NCI-H226 (cell line): ENCODE results near the gene CTXND1.

ENCODE experiments used
- DNase-seq: peaks from one replicate; pipeline ENCODE4 v3.0.0-alpha.2; 2015

Gene CTXND1

DNA sequence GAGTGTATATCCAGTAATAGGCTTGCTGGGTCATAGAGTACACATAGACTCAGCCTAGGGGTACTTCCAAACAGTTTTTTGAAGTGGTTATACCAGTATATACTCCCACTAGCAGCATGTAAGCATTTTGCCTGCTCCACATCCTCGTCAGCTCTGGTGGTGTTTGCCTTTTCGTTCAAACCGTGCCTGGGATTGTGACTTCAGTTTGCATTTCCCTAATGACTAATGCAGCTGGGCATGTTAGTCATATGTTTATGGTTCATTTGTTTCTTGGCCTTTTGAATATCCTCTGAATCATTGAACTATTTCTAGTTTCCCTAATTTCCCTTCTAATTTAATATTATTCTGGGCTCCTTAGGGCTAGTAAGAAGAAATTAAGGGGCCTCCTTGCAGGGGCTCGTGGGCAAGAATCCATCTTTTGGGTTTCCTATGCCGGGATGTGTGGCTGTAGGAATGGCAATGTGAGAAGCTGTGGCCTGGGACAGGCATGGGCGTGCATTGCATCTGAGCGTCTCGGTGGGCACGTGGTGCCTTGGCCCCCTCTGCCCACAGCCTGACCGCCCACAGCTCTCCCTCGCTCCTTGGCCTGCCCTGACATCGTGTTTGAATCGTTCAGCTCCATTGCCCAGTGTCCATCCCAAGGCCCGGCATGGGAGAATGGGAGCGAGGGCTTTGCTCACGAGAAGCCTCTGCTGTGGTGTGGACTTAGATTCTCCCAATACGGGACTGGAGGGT is 72.8 kb downstream of the CTXND1 start:
- peak; percentile 88 for DNase-seq

GRCh38 chr15:80177156-80177555 is 74.9 kb downstream of the CTXND1 start:
- no peak for DNase-seq

GRCh38 chr15:80176443-80176842 is 75.6 kb downstream of the CTXND1 start:
- DNase-seq = no peak

DNA sequence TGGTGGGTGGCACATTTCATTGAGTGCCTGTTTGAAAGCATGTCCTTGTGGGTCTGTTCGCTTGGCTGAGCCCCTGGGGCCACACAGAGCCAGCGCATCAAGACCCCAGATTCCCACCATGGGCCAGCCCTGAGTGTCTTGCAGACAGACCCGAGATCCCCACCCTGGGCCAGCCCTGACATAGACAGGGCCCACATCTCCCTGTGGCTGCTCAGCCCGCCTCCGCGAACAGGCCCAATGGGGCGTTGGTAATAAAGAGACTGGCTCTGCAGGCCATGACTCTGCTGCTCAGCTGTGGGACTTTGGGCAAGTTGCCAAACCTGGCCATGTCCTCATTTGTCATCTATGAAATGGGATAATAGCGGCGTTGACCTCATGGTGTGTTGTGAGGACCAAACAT is 76.6 kb downstream of the CTXND1 start:
- no peak for DNase-seq

DNA sequence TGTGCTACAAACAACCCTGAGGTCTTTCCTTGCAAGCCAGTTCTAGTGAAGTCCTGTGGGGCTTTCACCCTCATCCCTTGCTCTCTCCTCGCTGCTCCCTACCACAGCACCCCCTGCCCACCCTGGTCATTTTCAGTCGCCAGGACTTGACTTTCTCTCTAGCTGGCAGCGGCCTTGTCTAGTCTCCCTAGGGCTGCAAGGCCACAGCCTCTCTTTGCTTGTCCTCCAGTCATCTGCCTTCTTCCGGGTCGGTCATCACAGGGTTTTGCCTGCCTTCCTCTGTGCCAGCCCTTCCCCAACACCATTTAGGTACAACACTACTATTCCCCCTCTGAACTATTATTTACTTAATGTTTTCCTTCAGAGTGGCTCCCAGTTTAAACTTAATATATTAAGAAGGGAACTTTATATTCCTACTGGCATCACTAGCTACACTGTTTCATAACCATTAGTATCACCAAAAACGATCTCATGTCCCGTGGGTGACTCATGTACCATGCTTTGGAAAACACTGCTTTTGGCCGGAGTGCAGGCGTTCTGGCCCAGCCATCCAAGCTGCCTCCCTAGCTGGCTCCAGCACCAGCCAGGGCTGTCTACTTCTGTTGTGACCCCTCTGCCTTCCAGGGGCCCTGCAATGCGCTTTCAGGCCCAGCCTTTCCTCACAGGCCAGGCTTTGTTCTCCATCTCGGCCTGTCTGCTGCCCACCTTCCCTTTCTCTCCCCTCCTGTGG is 77.8 kb downstream of the CTXND1 start:
- DNase-seq = peak; percentile 39

GRCh38 chr15:80173022-80173759 is 78.8 kb downstream of the CTXND1 start:
- peak; percentile 56 for DNase-seq

DNA sequence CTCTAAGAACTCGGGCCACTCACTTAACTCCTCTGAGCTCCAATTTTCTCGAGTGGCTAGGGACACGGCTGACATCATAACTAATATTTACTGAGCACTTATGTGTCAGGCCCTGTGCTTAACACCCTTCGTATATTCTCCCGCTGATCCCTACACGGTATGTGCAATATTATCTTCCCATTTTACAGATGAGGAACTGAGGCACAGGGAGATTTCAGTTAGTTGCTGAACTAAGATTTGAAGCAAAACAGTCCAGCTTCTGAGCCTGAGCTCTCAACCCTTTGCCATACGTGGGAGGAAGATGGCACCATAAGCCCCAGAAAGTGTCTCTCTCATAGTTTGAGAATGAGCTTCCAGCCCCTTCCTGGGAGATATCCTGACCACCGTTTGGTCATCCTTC is 79.6 kb downstream of the CTXND1 start:
- DNase-seq = no peak

DNA sequence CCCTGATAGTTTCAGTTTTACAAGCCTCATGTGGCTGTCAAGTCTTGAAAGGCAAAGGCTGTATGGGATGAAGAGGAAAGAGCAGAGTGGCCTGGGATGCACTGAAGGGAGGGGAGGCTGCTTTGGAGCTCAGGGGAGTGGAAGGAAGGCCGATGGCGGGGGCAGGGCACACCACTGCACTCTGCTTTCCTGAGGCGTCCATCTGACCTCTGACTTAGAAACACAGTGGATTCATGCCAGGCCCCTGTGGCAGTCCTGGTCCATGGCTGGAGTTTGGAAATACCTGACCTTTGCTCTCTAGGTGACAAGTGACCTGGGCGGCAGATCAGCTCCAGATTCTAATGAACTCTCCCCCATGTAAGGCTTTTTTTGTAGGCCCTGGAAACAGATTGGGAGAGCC is 80.2 kb downstream of the CTXND1 start:
- no peak for DNase-seq

DNA sequence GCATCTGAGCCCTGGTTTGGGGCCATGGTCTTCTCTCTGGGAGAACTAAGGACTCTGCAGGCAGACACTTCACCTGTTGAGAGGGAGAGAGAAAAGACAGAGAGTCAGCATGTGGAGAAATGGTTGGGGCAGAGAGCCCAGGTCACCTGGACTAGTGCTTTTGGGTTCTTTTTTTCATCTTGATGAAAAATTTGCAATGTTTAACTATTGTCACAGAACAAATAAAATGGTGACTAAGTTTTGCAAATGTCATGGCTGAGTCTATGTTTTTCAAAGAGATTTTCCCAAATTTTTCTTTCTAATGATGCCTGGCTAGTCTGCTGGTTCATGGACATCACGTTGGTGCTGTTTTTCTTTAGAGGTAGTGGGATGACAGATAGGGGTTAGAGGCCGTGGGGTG is 81.4 kb downstream of the CTXND1 start:
- no peak for DNase-seq

- DNase-seq = no peak
Measured at GRCh38 chr15:80169768-80170357, 82.2 kb downstream of the CTXND1 start.

DNA sequence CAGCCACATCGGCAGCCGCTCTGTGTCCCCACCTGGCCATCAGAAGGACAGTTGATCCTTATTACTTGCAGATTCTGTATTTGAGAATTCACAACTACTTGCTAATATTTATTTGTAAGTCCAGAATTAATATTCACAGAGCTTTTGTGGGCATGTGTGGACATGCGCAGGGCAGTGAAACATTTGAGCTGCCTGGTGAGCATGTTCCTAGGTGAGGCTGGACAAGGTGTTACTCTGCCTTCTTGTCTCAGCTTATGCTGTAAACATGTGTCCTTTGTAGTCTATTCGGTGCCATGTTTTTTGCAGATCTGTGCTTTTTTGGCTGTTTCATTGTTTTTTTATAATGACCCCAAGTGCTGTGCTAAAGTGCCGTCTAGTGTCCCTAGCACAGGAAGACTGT is 83.6 kb downstream of the CTXND1 start:
- no peak for DNase-seq

GRCh38 chr15:80167936-80168335 is 84.1 kb downstream of the CTXND1 start:
- no peak for DNase-seq

- DNase-seq = no peak
Measured at GRCh38 chr15:80163897-80164296, 88.1 kb downstream of the CTXND1 start.

GRCh38 chr15:80163217-80163616 is 88.8 kb downstream of the CTXND1 start:
- no peak for DNase-seq

GRCh38 chr15:80162059-80162554 is 89.9 kb downstream of the CTXND1 start:
- DNase-seq = no peak

DNA sequence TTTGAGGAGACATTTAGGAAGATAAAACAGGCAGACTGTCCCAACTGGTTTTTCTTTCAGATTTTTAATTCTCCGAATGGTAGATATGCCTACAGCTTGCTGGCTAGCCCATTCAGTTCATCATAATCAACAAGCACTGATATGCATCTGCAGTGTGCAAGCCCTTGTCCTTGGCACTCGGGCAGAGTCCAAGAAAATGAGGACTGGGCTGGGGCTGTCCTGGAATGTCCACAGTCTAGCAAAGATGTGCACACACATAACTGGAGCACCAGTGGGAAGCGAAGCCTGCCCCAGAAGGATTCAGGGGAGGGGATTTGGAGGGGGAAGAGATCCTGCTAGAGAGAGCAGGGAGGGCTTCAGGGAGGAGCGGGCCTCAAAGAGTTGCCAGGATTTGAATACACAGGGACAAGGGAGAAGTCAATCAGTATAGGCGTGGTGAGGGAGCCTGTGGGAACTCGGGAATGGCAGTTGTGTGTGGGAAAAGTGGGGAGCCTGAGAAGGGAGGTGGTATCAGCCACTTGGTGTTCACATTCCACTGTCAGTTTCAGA is 90.5 kb downstream of the CTXND1 start:
- no peak for DNase-seq

GRCh38 chr15:80160570-80161156 is 91.3 kb downstream of the CTXND1 start:
- DNase-seq = peak; percentile 97

- peak; percentile 90 for DNase-seq
Measured at GRCh38 chr15:80159811-80160569, 92.0 kb downstream of the CTXND1 start.

- DNase-seq = no peak
Measured at GRCh38 chr15:80159301-80159700, 92.7 kb downstream of the CTXND1 start.

- no peak for DNase-seq
Measured at GRCh38 chr15:80157215-80157614, 94.8 kb downstream of the CTXND1 start.

DNA sequence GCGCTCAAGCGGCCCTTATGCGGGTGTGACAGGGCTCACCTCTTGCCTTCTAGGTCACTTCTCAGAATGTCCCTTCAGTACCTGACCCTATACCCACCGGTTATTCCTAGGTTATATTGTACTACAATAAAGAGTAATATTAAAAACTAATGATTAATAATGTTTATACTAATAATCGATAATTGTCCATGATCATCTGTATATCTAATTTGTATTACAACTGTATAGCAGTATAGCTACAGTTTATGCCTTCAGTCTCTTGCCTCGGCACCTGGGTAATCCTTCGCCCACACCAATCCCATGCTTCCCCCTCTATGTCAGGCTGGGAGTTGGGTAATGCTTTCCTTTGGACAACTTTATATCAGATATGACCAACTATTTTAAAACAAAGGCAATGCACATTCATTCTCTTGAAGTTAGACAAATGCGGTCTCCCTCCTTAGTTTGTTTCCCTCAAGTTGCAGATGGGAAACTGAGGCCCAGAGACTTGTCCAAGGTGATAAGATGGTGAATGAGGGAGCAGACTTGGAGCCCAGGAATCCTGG is 95.8 kb downstream of the CTXND1 start:
- DNase-seq = no peak
